ENCODE data around the gene MEG3. TPM values are rescaled to one million over a fixed set of nuclear protein-coding genes. Genes with fewer than 3 reads are reported as not detected.
A peak's percentile ranks its signal among the peaks of the same experiment; 100 is the strongest.

MEG3 gene
- total RNA-seq, 2 donors from 2014 or later = 5.3 to 15.3 TPM

- no peak overlapping the region for H3K27ac ChIP-seq (ENCODE audit: low read depth, low read length)
- H3K27me3 ChIP-seq (ENCODE audit: control insufficient read depth, insufficient read depth, low read length, poor library complexity, severe bottlenecking) = peaks cover 10% of the 10 kb centered on the region
- Mint-ChIP-seq H3K4me3 (no peak overlapping the region), H3K27ac (no peak overlapping the region), H3K9me3 (no peaks in the 10 kb centered on the region), H3K36me3 (ENCODE audit: low read depth) (peaks cover 2% of the 10 kb centered on the region), H3K4me1 (peaks cover 46% of the 10 kb centered on the region), H3K27me3 (ENCODE audit: insufficient read depth) (peaks cover 45% of the 10 kb centered on the region)
- WGBS, 2 experiments (ENCODE audit: insufficient coverage in 1 of 2, insufficient read length in 1 of 2) = 88 to 94% methylated on average over 10 to 12 of the region's 12 CpGs
- no peak for DNase-seq
- H3K4me1 ChIP-seq (ENCODE audit: control insufficient read depth, insufficient read depth, low read length) = peaks cover 18% of the 10 kb centered on the region
- no peaks in the 10 kb centered on the region for H3K36me3 ChIP-seq (ENCODE audit: control insufficient read depth, insufficient read depth, low read length)
- no peak overlapping the region for H3K9ac ChIP-seq (ENCODE audit: extremely low read depth, low read length, poor library complexity, severe bottlenecking)
- peaks cover 9% of the 10 kb centered on the region for H3K9me3 ChIP-seq (ENCODE audit: control insufficient read depth, low read length)
- no peak overlapping the region for H3K4me3 ChIP-seq (ENCODE audit: low read length)
- TF ChIP-seq CTCF (conservative IDR thresholded peaks at IDR 0.05) = no peak
Measured at GRCh38 chr14:100901391-100902183, 75.7 kb downstream of the MEG3 start.

- H3K9ac ChIP-seq (ENCODE audit: extremely low read depth, low read length, poor library complexity, severe bottlenecking) = no peak overlapping the region
- peak; percentile 74 for DNase-seq
- H3K36me3 ChIP-seq (ENCODE audit: control insufficient read depth, insufficient read depth, low read length) = no peaks in the 10 kb centered on the region
- peaks cover 2% of the 10 kb centered on the region for H3K36me3 Mint-ChIP-seq (ENCODE audit: low read depth)
- no peaks in the 10 kb centered on the region for H3K9me3 Mint-ChIP-seq
- peaks cover 18% of the 10 kb centered on the region for H3K4me1 ChIP-seq (ENCODE audit: control insufficient read depth, insufficient read depth, low read length)
- peaks cover 46% of the 10 kb centered on the region for H3K4me1 Mint-ChIP-seq
- H3K27me3 Mint-ChIP-seq (ENCODE audit: insufficient read depth) = peaks cover 45% of the 10 kb centered on the region
- H3K4me3 Mint-ChIP-seq = no peak overlapping the region
- peak; percentile 86 for TF ChIP-seq CTCF (conservative IDR thresholded peaks at IDR 0.05)
- H3K27me3 ChIP-seq (ENCODE audit: control insufficient read depth, insufficient read depth, low read length, poor library complexity, severe bottlenecking) = peaks cover 10% of the 10 kb centered on the region
- H3K27ac ChIP-seq (ENCODE audit: low read depth, low read length) = peak overlapping the region; percentile 68
- peak overlapping the region; percentile 19 for H3K27ac Mint-ChIP-seq
- H3K9me3 ChIP-seq (ENCODE audit: control insufficient read depth, low read length) = peaks cover 9% of the 10 kb centered on the region
- H3K4me3 ChIP-seq (ENCODE audit: low read length) = no peak overlapping the region
- 60 to 61% methylated on average over 7 to 18 of the region's 18 CpGs for WGBS, 2 experiments (ENCODE audit: insufficient coverage in 1 of 2, insufficient read length in 1 of 2)
Measured at GRCh38 chr14:100902295-100903133, 76.6 kb downstream of the MEG3 start.

- 86 to 89% methylated on average over 6 to 8 of the region's 10 CpGs for WGBS, 2 experiments (ENCODE audit: insufficient coverage in 1 of 2, insufficient read length in 1 of 2)
- Histone ChIP-seq H3K27me3 (ENCODE audit: control insufficient read depth, insufficient read depth, low read length, poor library complexity, severe bottlenecking) (peaks cover 10% of the 10 kb centered on the region), H3K9ac (ENCODE audit: extremely low read depth, low read length, poor library complexity, severe bottlenecking) (no peak overlapping the region), H3K4me3 (ENCODE audit: low read length) (no peak overlapping the region), H3K4me1 (ENCODE audit: control insufficient read depth, insufficient read depth, low read length) (peaks cover 18% of the 10 kb centered on the region), H3K36me3 (ENCODE audit: control insufficient read depth, insufficient read depth, low read length) (no peaks in the 10 kb centered on the region), H3K9me3 (ENCODE audit: control insufficient read depth, low read length) (peaks cover 10% of the 10 kb centered on the region), H3K27ac (ENCODE audit: low read depth, low read length) (peak overlapping the region; percentile 68)
- no peak overlapping the region for H3K4me3 Mint-ChIP-seq
- H3K4me1 Mint-ChIP-seq = peaks cover 46% of the 10 kb centered on the region
- H3K27me3 Mint-ChIP-seq (ENCODE audit: insufficient read depth) = peaks cover 45% of the 10 kb centered on the region
- no peaks in the 10 kb centered on the region for H3K9me3 Mint-ChIP-seq
- peaks cover 2% of the 10 kb centered on the region for H3K36me3 Mint-ChIP-seq (ENCODE audit: low read depth)
- TF ChIP-seq CTCF (conservative IDR thresholded peaks at IDR 0.05) = no peak
- DNase-seq = no peak
- no peak overlapping the region for H3K27ac Mint-ChIP-seq
Measured at GRCh38 chr14:100903134-100903468, 77.2 kb downstream of the MEG3 start.
